CD4-positive, alpha-beta T cell treated with Interleukin-6 at 100 ng/mL for 8 hours (primary cell): ENCODE data around the gene ADGRD2.

Experiments
- DNase-seq: peaks from one replicate; pipeline ENCODE4 v3.0.0-alpha.2; 2020; ENCODE audit warnings: mixed read lengths, low spot score

ADGRD2 gene

GRCh38 chr9:124438091-124438490 lies 12.2 kb upstream of the ADGRD2 start:
- DNase-seq: no peak

GRCh38 chr9:124439086-124439485 lies 11.2 kb upstream of the ADGRD2 start:
- no peak for DNase-seq

GRCh38 chr9:124439686-124440243 lies 10.5 kb upstream of the ADGRD2 start:
- no peak for DNase-seq

DNA sequence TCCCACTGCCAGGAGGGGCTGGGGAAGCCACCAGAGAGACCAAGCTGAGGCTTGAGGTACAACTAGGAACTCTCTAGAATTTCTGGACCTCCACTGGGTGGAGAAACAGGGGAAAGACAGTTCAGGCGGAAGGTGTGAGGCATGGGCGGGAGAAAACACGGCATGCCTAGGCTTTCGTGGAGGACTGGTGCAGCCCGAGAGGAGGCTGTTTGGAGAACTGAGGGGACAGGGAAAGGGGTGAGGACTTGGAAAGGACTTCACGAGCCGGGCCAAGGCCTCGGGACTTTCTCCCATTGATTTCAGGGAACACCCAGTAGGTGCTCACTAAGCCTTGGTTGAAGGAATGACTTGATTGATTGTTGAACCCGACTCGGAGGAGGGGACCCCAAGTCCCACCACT lies 9.5 kb upstream of the ADGRD2 start:
- no peak for DNase-seq

DNA sequence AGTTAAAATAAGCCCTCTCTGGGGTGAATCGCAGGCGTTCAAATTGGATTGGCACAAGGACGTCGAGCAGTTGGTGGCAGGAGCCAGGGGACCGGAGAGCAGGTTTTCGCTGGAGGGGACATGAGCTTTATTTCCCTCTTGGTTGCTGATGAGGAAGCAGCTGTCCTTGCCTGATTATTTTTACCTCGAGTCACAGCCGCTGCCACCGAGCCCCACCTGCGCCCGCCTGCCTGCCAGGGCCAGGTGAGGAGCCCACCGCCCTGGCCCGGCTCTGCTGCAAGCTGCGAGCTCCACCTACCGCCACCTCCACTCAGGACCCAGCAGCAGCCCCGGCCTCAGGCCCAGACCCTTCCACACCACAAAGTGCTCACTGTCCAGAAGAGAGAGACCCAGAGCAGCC lies 9.0 kb upstream of the ADGRD2 start:
- DNase-seq: no peak

GRCh38 chr9:124442379-124442778 lies 7.9 kb upstream of the ADGRD2 start:
- no peak for DNase-seq

- DNase-seq: no peak
These were observed 7.4 kb upstream of the ADGRD2 start for GRCh38 chr9:124442826-124443225.

DNA sequence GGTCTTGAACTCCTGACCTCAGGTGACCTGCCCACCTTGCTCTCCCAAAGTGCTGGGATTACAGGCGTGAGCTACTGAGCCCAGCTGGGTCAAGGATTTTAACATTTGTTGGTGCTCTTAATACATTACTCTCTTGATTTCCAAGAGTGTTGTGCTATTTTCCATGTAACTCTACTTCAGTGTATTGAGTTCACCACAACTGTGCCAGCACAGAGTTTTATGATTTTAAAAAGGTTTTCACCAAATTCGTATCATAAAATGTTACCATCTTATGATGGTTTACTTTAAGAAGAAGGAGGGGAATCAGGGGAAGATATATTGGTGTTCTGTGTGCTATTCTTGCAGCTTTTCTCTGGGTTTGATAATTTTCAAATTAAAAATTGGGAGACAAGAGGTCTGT lies 6.6 kb upstream of the ADGRD2 start:
- DNase-seq: no peak

GRCh38 chr9:124444166-124444565 lies 6.1 kb upstream of the ADGRD2 start:
- DNase-seq: no peak

DNA sequence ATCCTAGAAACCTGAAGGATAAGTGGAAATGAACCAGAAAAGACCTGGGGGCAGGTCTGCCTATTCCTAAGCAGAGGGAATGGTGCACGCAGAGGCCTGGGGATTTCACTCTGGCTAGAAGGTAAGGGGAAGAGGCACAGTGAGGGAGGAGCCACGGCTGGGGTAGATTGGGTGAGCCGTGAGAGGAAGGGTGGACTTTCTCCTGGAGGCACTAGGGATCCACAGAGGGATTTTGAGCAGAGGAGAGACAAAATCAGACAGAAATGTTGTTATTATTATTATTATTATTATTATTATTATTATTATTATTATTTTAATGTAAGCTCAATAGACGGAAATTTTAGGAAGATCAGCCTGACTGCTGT lies 3.0 kb upstream of the ADGRD2 start:
- DNase-seq: no peak

- no peak for DNase-seq
These were observed 2.2 kb upstream of the ADGRD2 start for GRCh38 chr9:124448019-124448418.

DNA sequence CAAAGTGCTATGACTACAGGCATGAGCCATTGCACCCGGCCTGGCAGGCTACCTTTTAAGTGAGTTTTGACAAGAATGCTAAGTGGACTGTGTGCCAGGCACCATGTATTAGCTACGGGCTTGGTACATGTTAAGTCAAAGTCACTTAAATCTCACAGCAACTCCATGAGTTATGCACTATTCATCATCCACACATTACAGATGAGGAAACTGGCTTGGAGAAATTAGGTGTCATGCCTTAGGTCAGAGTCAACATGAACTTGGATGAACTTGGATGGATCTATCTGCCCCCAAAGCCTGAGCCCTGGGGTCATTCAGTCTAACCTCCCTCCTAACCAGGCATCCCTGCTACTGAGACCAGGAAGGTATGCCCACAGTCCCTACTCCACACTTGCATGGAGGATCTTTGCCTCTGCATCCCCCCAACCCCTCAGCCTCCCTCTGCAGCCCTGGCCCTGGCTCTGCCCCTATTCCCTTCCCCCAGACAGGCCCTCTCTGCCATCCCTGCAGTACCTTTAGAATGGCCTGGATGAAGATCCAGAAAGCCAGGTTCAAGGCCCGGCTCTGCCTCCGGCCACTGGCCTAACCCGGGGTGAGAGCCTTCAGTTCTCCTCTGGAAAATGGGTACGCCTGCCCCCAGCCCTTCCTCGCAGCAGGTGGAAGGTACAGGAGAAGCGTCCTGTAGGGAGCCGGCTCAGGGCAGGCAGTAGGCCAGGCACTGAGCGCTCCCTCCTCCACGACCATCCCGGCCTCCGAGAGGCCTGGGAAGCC lies 685 bp upstream of the ADGRD2 start:
- DNase-seq: no peak

- DNase-seq: no peak
These were observed 845 bp downstream of the ADGRD2 start for GRCh38 chr9:124450931-124451661.

GRCh38 chr9:124452326-124452725 lies 2.1 kb downstream of the ADGRD2 start:
- DNase-seq: no peak

DNA sequence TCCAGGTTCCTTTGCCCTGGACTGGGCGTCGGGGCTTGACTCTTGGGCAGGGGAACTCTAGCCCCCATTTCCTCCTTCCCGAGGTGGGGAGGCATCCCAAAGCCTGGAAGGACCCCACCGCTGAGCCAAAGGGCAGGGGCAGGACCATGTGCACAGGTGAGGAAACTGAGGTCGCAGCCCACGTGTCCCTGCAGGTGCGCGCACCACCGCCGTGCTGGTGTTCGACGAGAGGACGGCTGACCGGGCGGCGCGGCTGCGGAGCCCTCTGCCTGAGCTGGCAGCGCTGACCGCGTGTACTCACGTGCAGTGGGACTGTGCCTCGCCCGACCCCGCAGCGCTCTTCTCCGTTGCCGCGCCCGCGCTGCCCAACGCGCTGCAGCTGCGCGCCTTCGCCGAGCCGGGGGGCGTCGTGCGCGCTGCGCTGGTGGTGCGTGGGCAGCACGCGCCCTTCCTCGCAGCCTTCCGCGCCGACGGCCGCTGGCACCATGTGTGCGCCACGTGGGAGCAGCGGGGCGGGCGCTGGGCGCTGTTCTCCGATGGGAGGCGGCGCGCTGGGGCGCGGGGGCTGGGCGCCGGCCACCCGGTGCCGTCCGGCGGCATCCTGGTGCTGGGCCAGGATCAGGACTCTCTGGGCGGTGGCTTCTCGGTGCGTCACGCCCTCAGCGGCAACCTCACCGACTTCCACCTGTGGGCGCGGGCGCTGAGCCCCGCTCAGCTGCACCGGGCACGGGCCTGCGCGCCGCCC lies 2.8 kb downstream of the ADGRD2 start:
- DNase-seq: no peak

GRCh38 chr9:124453586-124454191 lies 3.4 kb downstream of the ADGRD2 start:
- DNase-seq: no peak

- DNase-seq: no peak
These were observed 4.0 kb downstream of the ADGRD2 start for GRCh38 chr9:124454296-124454695.

DNA sequence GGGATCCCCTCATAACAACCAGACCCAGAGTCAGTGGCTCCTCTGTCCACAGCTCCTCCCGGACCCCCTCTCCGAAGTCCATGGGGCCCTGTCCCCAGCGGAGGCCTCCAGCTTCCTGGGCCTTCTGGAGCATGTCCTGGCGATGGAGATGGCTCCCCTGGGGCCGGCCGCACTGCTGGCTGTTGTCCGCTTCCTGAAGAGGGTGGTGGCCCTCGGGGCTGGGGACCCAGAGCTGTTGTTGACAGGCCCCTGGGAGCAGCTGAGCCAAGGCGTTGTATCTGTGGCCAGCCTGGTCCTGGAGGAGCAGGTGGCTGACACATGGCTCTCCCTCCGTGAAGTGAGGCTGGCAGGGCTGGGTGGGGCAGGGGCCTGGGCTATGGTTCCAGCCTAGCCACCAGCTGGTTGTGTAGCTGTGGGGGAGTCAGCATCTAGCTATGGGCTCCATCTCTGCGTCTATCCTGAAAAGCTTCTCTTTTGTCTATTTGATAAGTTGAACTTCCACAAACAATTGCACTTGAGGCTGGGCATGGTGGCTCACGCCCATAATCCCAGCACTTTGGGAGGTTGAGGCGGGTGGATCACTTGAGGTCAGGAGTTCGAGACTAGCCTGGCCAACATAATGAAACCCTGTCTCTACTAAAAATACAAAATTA lies 4.7 kb downstream of the ADGRD2 start:
- no peak for DNase-seq

GRCh38 chr9:124455820-124456219 lies 5.6 kb downstream of the ADGRD2 start:
- no peak for DNase-seq

DNA sequence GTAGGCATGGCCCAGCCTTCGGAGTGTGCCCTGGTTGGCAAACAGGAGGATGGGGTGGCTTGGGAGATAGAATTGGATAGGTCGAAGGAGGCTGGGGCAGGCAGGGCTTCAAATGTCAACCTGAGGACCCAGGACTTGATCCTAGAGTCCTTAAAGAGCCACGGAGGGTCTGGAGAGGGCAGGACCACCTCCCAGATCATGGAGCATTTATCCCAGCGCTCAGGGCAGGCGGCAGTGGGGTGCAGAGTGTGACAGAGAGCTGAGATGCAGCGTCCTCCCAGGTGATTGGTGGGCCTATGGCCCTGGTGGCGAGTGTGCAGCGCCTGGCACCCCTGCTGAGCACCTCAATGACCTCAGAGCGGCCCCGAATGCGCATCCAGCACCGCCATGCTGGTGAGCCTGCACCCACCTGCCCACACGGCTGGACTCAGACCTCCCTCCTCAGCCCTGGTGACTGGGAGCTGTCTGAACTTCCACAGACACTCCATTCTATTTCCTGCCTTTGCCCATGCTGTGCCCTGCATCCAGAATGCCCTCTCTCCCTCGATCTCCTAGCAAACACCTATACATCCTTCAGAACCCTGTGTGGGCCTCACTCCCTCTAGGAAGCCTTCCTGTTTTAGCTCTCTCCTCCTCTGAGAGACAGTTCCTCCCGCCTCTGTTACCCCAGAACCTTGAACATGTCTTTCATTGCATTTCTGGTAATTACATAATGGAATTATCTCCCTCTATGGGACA lies 6.3 kb downstream of the ADGRD2 start:
- no peak for DNase-seq
